Stimulated activated memory B cell treated with anti-CD40 and anti-IgM and Interleukin-4, amounts not matched to agents 10 μg/mL and 1 μg/mL and 100 μg/mL, for 72 hours (primary cell): ENCODE data around the gene SLC1A4.
"Not testable (repeated sequence)": the region's sequence is repeated elsewhere in the genome, so short reads cannot be mapped to it uniquely, and the experiment has no call there.

Experiments
- ATAC-seq: fragments of 150-1000 bp; cut with Tn5 transposase; 2 replicates; pipeline ENCODE4 v1.10.0; 2021
- H3K27ac Mint-ChIP-seq: one replicate; pipeline ENCODE4 v1.8.0; 2022; ENCODE audit warnings: mild to moderate bottlenecking, mixed read lengths
- H3K27me3 Mint-ChIP-seq: one replicate; pipeline ENCODE4 v1.8.0; 2022; ENCODE audit warnings: mixed read lengths
- H3K36me3 Mint-ChIP-seq: one replicate; pipeline ENCODE4 v1.8.0; 2022; ENCODE audit warnings: mixed read lengths
- H3K4me1 Mint-ChIP-seq: one replicate; pipeline ENCODE4 v1.8.0; 2022; ENCODE audit warnings: mixed read lengths
- H3K4me3 Mint-ChIP-seq: one replicate; pipeline ENCODE4 v1.8.0; 2022; ENCODE audit warnings: mild to moderate bottlenecking, moderate library complexity, mixed read lengths
- H3K9me3 Mint-ChIP-seq: one replicate; pipeline ENCODE4 v1.8.0; 2022; ENCODE audit warnings: mixed read lengths

The SLC1A4 gene

GRCh38 chr2:65024149-65024829, 35.1 kb downstream of the SLC1A4 start:
- Mint-ChIP-seq H3K27ac (peak overlapping the region; percentile 32), H3K4me1 (peaks cover 46% of the 10 kb centered on the region), H3K4me3 (no peak overlapping the region), H3K27me3 (no peaks in the 10 kb centered on the region), H3K9me3 (no peaks in the 10 kb centered on the region), H3K36me3 (peaks cover 57% of the 10 kb centered on the region)
- ATAC-seq, result no peak

- H3K36me3 Mint-ChIP-seq, result peaks cover 45% of the 10 kb centered on the region
- peak overlapping the region; percentile 96 for H3K27ac Mint-ChIP-seq
- peaks cover 56% of the 10 kb centered on the region for H3K4me1 Mint-ChIP-seq
- no peaks in the 10 kb centered on the region for H3K27me3 Mint-ChIP-seq
- peak overlapping the region; percentile 39 for H3K4me3 Mint-ChIP-seq
- ATAC-seq, result peak; percentile 71
- no peaks in the 10 kb centered on the region for H3K9me3 Mint-ChIP-seq
These were observed 36.4 kb downstream of the SLC1A4 start for GRCh38 chr2:65025453-65026123.

DNA sequence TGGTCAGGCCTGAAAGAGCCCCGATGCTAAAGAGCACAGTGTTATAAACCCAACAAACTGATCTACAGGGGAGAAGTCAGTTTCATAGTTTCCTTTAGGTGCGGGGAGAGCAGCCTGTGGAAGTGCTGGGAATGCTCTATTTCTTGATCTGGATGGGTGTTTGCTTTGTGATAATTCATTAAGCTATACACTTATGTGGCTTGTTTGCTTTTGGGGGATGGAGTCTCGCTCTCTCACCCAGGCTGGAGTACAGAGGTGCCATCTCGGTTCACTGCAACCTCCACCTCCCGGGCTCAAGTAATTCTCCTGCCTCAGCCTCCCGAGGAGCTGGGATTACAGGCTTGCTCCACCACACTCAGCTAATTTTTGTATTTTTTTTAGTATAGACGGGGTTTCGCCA, 37.0 kb downstream of the SLC1A4 start:
- Mint-ChIP-seq H3K9me3 (no peaks in the 10 kb centered on the region), H3K4me1 (peaks cover 61% of the 10 kb centered on the region), H3K36me3 (peaks cover 41% of the 10 kb centered on the region), H3K27me3 (no peaks in the 10 kb centered on the region), H3K4me3 (peak overlapping the region; percentile 39), H3K27ac (peak overlapping the region; percentile 96)
- ATAC-seq, result no peak

DNA sequence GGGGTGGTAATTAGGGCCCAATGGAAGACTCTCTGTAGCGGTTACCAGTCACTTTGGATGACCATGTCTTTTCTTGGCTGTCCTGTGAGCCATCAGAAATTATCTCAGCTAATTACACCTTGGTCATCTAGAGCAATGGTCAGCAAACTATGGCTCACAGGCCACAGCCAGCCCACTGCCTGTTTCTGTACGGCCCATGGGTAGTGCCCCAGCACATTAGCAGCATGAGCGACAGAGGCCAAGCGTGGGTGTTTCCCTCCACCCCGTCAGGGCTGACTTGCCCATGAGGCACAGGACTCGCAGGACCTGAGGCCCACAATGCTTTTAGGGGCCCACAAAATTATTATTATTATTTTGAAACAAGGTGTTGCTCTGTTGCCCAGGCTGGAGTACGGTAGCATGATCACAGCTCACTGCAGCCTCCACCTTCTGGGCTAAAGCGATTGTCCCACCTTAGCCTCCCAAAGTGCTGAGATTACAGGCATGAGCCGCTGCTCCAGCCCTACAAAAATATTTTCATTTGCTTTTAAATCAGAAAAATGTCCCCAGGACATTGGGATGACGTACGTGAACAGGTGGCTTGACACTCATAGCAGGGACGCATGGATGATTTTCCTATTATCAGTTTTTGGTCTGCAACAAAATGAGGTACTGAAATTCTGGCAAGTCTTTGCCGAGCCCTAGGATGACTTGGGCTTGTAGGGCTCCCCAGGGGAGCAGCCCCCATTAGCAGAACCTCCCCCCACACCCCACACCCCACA, 37.7 kb downstream of the SLC1A4 start:
- peak overlapping the region; percentile 96 for H3K27ac Mint-ChIP-seq
- no peak overlapping the region for H3K4me3 Mint-ChIP-seq
- no peaks in the 10 kb centered on the region for H3K27me3 Mint-ChIP-seq
- no peaks in the 10 kb centered on the region for H3K9me3 Mint-ChIP-seq
- H3K36me3 Mint-ChIP-seq, result peaks cover 35% of the 10 kb centered on the region
- peak; percentile 77 for ATAC-seq
- peaks cover 68% of the 10 kb centered on the region for H3K4me1 Mint-ChIP-seq

- no peaks in the 10 kb centered on the region for H3K9me3 Mint-ChIP-seq
- peaks cover 77% of the 10 kb centered on the region for H3K4me1 Mint-ChIP-seq
- peak overlapping the region; percentile 13 for H3K4me3 Mint-ChIP-seq
- H3K27me3 Mint-ChIP-seq, result no peaks in the 10 kb centered on the region
- ATAC-seq, result no peak
- H3K36me3 Mint-ChIP-seq, result peaks cover 27% of the 10 kb centered on the region
- peak overlapping the region; percentile 96 for H3K27ac Mint-ChIP-seq
These were observed 38.5 kb downstream of the SLC1A4 start for GRCh38 chr2:65027616-65028244.

DNA sequence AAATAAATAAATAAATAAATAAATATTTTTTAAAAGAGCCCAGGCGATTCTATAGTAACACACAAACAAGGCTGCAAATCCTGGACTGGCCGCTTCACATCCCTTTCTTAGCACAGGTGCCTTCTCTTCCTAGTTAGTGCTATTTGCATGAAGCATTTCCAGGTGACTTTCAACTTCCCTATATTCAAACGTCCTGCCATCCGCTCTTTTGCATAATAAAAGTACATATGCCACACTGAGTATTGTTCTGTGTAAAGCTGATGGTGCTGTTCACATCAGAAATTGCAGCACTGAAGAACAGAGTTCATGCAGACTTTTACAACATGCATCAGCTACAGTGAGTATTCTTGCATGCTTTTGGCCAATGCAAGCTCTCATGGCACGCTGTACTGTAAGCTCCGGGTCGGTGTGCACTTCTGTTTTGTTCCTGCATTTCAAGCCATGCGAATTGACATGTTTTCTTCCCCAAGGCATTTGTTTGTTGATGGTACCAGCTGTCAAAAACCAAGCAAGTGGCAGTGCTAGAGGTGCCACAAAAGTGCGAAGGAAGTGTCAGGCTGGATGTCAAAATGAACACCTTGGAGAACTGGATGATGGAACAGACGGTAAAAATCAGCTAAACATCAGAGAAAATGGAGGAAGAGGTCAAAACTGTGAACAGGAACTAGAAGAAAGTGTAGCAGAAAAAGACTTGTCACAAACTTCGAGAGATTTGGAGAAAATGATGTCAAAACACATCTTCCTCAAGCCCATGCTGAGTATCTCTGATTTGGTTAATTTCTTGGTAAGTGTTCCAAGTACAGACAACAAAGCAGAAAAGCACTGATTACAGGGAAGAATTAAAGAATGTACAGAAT, 41.5 kb downstream of the SLC1A4 start:
- Mint-ChIP-seq H3K4me1 (peaks cover 72% of the 10 kb centered on the region), H3K36me3 (peaks cover 12% of the 10 kb centered on the region), H3K4me3 (peak overlapping the region; percentile 63), H3K27ac (peak overlapping the region; percentile 43), H3K27me3 (no peaks in the 10 kb centered on the region), H3K9me3 (no peaks in the 10 kb centered on the region)
- ATAC-seq, result peak; percentile 72

DNA sequence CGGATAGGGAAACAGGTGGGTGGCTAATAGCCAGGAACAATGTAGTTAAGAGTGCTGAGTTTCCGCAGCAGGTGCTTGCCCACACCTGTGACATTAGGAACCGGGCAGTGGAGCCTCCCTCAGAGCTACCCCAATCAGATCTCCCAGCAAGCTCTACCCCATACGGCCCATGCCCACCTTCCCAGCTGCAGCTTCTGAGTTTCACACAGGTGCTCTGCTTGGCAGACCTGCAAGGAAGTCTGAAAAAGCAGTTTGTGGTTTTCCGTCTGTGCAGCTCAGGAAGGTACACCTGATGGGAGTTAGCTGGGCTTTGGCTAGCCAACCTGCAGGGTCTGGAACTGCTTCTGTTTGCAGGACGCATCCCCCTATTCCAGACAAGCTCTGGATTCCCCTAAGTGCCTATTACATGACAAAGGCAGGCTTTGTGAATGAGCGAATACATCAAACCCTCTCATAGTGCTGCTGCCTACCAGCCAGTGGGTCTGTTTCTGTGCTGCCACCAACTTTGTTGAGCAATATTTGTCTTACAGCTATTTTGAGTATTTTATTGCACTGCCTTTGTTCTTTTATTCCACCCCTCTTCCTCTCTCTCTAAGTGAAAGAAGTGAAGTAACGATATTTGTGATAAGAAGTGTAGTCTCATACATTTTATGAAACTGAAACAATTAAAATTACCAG, 42.3 kb downstream of the SLC1A4 start:
- ATAC-seq, result peak; percentile 62
- H3K4me3 Mint-ChIP-seq, result peak overlapping the region; percentile 63
- H3K9me3 Mint-ChIP-seq, result no peaks in the 10 kb centered on the region
- peaks cover 7% of the 10 kb centered on the region for H3K36me3 Mint-ChIP-seq
- peak overlapping the region; percentile 43 for H3K27ac Mint-ChIP-seq
- H3K27me3 Mint-ChIP-seq, result no peaks in the 10 kb centered on the region
- peaks cover 64% of the 10 kb centered on the region for H3K4me1 Mint-ChIP-seq

GRCh38 chr2:65032019-65032975, 43.1 kb downstream of the SLC1A4 start:
- Mint-ChIP-seq H3K4me3 (peak overlapping the region; percentile 63), H3K27ac (peak overlapping the region; percentile 43), H3K27me3 (no peaks in the 10 kb centered on the region), H3K9me3 (no peaks in the 10 kb centered on the region), H3K4me1 (peaks cover 65% of the 10 kb centered on the region), H3K36me3 (peaks cover 14% of the 10 kb centered on the region)
- no peak for ATAC-seq

DNA sequence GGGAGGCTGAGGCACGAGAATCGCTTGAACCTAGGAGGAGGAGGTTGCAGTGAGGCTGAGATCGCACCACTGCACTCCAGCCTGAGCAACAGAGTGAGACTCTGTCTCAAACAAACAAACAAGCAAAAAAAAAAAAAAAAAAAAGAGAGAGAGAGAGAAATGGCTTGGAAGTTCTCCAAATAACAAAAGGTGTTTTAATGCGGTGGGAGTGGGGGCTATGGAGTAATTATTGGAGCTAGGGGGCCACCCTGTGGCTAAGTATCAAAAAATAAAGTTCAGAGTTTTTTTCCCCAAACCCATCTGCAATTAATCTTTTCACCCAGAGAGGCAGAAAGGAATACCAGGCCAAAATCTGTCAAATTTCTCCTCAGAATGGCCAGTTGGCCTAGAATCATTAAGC, 44.0 kb downstream of the SLC1A4 start:
- Mint-ChIP-seq H3K36me3 (peaks cover 23% of the 10 kb centered on the region), H3K27me3 (no peaks in the 10 kb centered on the region), H3K4me3 (peak overlapping the region; percentile 41), H3K9me3 (no peaks in the 10 kb centered on the region), H3K4me1 (peaks cover 57% of the 10 kb centered on the region), H3K27ac (peak overlapping the region; percentile 43)
- no peak for ATAC-seq

- ATAC-seq, H3K4me3 Mint-ChIP-seq, H3K9me3 Mint-ChIP-seq, H3K27me3 Mint-ChIP-seq, H3K27ac Mint-ChIP-seq: not testable (repeated sequence)
- Mint-ChIP-seq H3K36me3 (peaks cover 28% of the 10 kb centered on the region), H3K4me1 (peaks cover 54% of the 10 kb centered on the region)
These were observed 44.5 kb downstream of the SLC1A4 start for GRCh38 chr2:65033667-65034066.

DNA sequence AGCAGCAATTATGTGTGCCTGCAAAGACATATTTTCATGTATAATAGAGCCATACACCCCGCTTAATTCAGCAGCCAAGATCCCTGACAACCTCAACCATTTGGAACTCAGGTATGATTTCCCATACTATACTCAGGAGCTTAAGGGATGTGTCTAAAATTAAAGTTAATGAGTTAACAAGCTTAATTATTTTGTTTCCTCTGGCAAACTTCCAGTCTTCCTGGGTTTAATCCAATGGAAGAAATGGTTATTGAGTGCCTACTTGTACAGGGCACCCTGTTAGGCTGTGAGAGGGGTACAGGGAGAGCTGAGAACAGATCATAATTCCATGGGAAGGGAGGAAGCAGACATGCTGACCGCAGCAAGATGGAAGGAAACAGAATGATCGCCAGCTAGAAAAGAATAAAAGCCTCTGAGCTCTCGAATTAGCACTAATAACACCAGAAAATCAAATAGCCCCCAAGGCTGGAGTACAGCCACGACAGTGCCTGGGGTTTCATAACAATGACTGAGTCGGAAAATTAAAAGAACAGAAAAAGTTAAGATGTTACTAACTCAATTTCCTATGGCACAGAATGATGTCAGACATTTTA, 46.2 kb downstream of the SLC1A4 start:
- no peak overlapping the region for H3K27ac Mint-ChIP-seq
- no peak overlapping the region for H3K4me3 Mint-ChIP-seq
- no peaks in the 10 kb centered on the region for H3K9me3 Mint-ChIP-seq
- ATAC-seq, result no peak
- peaks cover 54% of the 10 kb centered on the region for H3K4me1 Mint-ChIP-seq
- H3K27me3 Mint-ChIP-seq, result no peaks in the 10 kb centered on the region
- peaks cover 37% of the 10 kb centered on the region for H3K36me3 Mint-ChIP-seq

GRCh38 chr2:65037178-65037577, 48.0 kb downstream of the SLC1A4 start:
- Mint-ChIP-seq H3K9me3 (no peaks in the 10 kb centered on the region), H3K27ac (peak overlapping the region; percentile 28), H3K4me1 (peaks cover 40% of the 10 kb centered on the region), H3K4me3 (no peak overlapping the region), H3K36me3 (peaks cover 43% of the 10 kb centered on the region), H3K27me3 (no peaks in the 10 kb centered on the region)
- ATAC-seq, result no peak

DNA sequence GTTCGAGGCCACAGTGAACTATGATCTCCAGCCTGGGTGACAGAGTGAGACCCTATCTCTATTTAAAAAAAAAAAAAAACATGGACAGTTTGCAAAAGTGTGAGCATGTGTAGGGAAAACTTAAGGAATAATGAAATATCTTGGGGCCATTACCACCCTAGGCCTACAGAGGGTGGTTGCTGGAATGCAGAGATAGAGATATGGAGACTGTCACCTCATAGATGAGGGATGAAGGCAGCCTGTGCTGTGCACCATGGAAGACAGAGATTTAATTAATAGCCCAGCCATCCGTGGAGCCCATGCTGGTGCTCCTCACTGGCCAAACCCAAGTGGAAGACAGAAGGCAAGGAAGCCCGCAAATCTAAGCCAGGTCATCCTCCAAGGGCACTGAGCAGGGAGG, 50.4 kb downstream of the SLC1A4 start:
- no peak overlapping the region for H3K27ac Mint-ChIP-seq
- no peak overlapping the region for H3K4me3 Mint-ChIP-seq
- no peak for ATAC-seq
- H3K36me3 Mint-ChIP-seq, result peaks cover 52% of the 10 kb centered on the region
- peaks cover 22% of the 10 kb centered on the region for H3K4me1 Mint-ChIP-seq
- H3K9me3 Mint-ChIP-seq, result peaks cover 5% of the 10 kb centered on the region
- no peaks in the 10 kb centered on the region for H3K27me3 Mint-ChIP-seq
